Measurements from ENCODE around the gene THSD4. TPM values are rescaled to one million over a fixed set of nuclear protein-coding genes. Genes with fewer than 3 reads are reported as not detected.

The THSD4 gene
- total and polyA plus RNA-seq, 2 of the 8 experiments (the other 6 are each of a cell fraction or from before 2014, with no cell fraction given) = 2.5 to 6.2 TPM

- WGBS, 2 experiments (ENCODE audit: extremely low coverage in 1 of 2, insufficient coverage in 1 of 2, insufficient read length in 1 of 2, insufficient replicate concordance in 2 of 2, low coverage in 1 of 2, low lambda C conversion rate in 2 of 2, missing lambda C conversion rate in 1 of 2) = 79% methylated on average over 6 of the region's 6 CpGs; no CpG with 5 or more reads in 1 of the 2 experiments
- no peak overlapping the region for H3K4me3 ChIP-seq (ENCODE audit: extremely low read depth in 1 of 4, insufficient read depth in 2 of 4, low read depth in 3 of 4, low read length in 4 of 4)
- no peak overlapping the region for H2BK12ac ChIP-seq (ENCODE audit: low read depth, low read length)
- no peak overlapping the region for H3K9ac ChIP-seq (replicated peaks in 1 of 4; ENCODE audit: extremely low read depth in 1 of 4, low read depth in 3 of 4, low read length in 3 of 4)
- no peak overlapping the region for H3K18ac ChIP-seq (ENCODE audit: extremely low read depth, low read length)
- no peak overlapping the region for H2AK5ac ChIP-seq (ENCODE audit: low read depth, low read length)
- H2BK15ac ChIP-seq (ENCODE audit: low read length) = no peak overlapping the region
- ChIA-PET POLR2A (ENCODE audit: partially characterized antibody) (no interaction called here), CTCF (ENCODE audit: partially characterized antibody) (interaction anchor here (0.9 to 1.0 kb wide), 2 partner anchors 8 to 10 kb away, joined by 3 read pairs; no protein-coding TSS in a partner anchor)
- no peak overlapping the region for H3K14ac ChIP-seq (ENCODE audit: insufficient read length)
- H3K27ac ChIP-seq (ENCODE audit: low read depth, low read length) = no peak overlapping the region
- H2BK5ac ChIP-seq (ENCODE audit: low read depth, low read length) = no peak overlapping the region
- H3K79me2 ChIP-seq (ENCODE audit: control insufficient read depth in 1 of 2, insufficient read depth in 2 of 2, low read length in 2 of 2) = no peaks in the 10 kb centered on the region
- no peak for TF ChIP-seq EGR1 (IDR thresholded peaks at IDR 0.05; ENCODE audit: borderline replicate concordance, low read depth, low read length)
- no peak for TF ChIP-seq CREB1 (IDR thresholded peaks at IDR 0.05)
- TF ChIP-seq SRF (IDR thresholded peaks at IDR 0.05; ENCODE audit: low read depth, low read length) = no peak
- no peak for TF ChIP-seq POLR2A (IDR thresholded peaks at IDR 0.05; ENCODE audit: control extremely low read depth in 1 of 2, low read depth in 2 of 2, low read length in 2 of 2)
- TF ChIP-seq RFX5 (IDR thresholded peaks at IDR 0.05; ENCODE audit: borderline replicate concordance, low read depth, low read length) = no peak
- TF ChIP-seq NANOG (IDR thresholded peaks at IDR 0.05; ENCODE audit: insufficient read depth, low read depth, low read length, poor library complexity, severe bottlenecking) = no peak
- no peak for TF ChIP-seq ASH2L (IDR thresholded peaks at IDR 0.05; ENCODE audit: low read length)
- TF ChIP-seq SAP30 (IDR thresholded peaks at IDR 0.05; ENCODE audit: insufficient read depth, insufficient replicate concordance, low read length) = no peak
- TF ChIP-seq BRCA1 (IDR thresholded peaks at IDR 0.05; ENCODE audit: low read depth, low read length) = no peak
- TF ChIP-seq SP1 (IDR thresholded peaks at IDR 0.05; ENCODE audit: low read depth, low read length) = no peak
- TF ChIP-seq KDM1A (IDR thresholded peaks at IDR 0.05; ENCODE audit: borderline replicate concordance, low read length) = no peak
- no peak overlapping the region for H2AFZ ChIP-seq (ENCODE audit: low read length)
- no peak overlapping the region for H4K5ac ChIP-seq (ENCODE audit: insufficient read length, low read depth, low read length)
- no peak overlapping the region for H3K4ac ChIP-seq (replicated peaks; ENCODE audit: insufficient read length, low read depth, low read length)
- FAIRE-seq = no peak
- H2BK20ac ChIP-seq (ENCODE audit: low read length) = no peak overlapping the region
- H3K27me3 ChIP-seq (replicated peaks in 1 of 4; ENCODE audit: control insufficient read depth in 3 of 4, extremely low read depth in 1 of 4, insufficient read depth in 3 of 4, low read length in 3 of 4) = no peaks in the 10 kb centered on the region
- peaks cover 0 to 6% (median under 1%) of the 10 kb centered on the region in 4 experiments; a peak in 3 of 7 replicates for H3K4me1 ChIP-seq (replicated peaks in 1 of 4; ENCODE audit: control insufficient read depth in 3 of 4, insufficient read depth in 4 of 4, low read length in 3 of 4)
- no peak overlapping the region for H4K8ac ChIP-seq (ENCODE audit: extremely low read depth, insufficient read depth, low read length)
- DNase-seq (ENCODE audit: low read depth in 1 of 2, low spot score in 2 of 2) = no peak
- no peaks in the 10 kb centered on the region for H3K23me2 ChIP-seq (ENCODE audit: low read depth, low read length)
- no peak overlapping the region for H4K91ac ChIP-seq (replicated peaks; ENCODE audit: insufficient read length, low read length)
- H3K9me3 ChIP-seq (ENCODE audit: insufficient read depth in 2 of 2, low read depth in 1 of 2, low read length in 1 of 2) = peaks cover 0 to 5% of the 10 kb centered on the region in 2 experiments; a peak in 1 of 4 replicates
- H3K56ac ChIP-seq (replicated peaks; ENCODE audit: insufficient read length, low read depth, low read length) = no peak overlapping the region
- H3K23ac ChIP-seq (ENCODE audit: insufficient read length) = no peak overlapping the region
- H4K20me1 ChIP-seq (replicated peaks in 1 of 2; ENCODE audit: control insufficient read depth in 1 of 2, insufficient read depth in 2 of 2, low read length in 2 of 2) = no peaks in the 10 kb centered on the region
- no peaks in the 10 kb centered on the region for H3K36me3 ChIP-seq (ENCODE audit: control insufficient read depth in 2 of 4, insufficient read depth in 4 of 4, low read length in 3 of 4)
- no peaks in the 10 kb centered on the region for H3K79me1 ChIP-seq (ENCODE audit: low read depth, low read length)
- H2BK120ac ChIP-seq (replicated peaks; ENCODE audit: low read depth, low read length) = no peak overlapping the region
- H3K4me2 ChIP-seq (ENCODE audit: insufficient read depth in 1 of 2, low read depth in 2 of 2, low read length in 2 of 2) = no peak overlapping the region
Observed at GRCh38 chr15:71261909-71262308, 146.6 kb downstream of the THSD4 start.

Data from H1 (cell line).